ENCODE results near the gene NUAK2.

GRCh38 chr1:205319081-205320018, 2.2 kb downstream of the NUAK2 start:
- TF ChIP-seq SUZ12 (IDR thresholded peaks at IDR 0.05; ENCODE audit: extremely low read depth, insufficient read depth, insufficient read length), result no peak
- no peak for TF ChIP-seq YY1 (IDR thresholded peaks at IDR 0.05; ENCODE audit: insufficient read depth, insufficient read length)
- TF ChIP-seq ZNF274 (IDR thresholded peaks at IDR 0.05; ENCODE audit: low read depth, low read length), result no peak

All from NT2/D1 (cell line).